Keratinocyte (primary cell): Measurements from ENCODE around the gene CCDC87. TPM values are rescaled to one million over a fixed set of nuclear protein-coding genes. Genes with fewer than 3 reads are reported as not detected.

Experiments
- DNase-seq: peaks from one replicate; pipeline ENCODE4 v3.0.0-alpha.2; 2011; ENCODE audit warnings: low read depth, missing footprints, low spot score
- FAIRE-seq: peaks from 2 replicates; lab custom pipeline; 2011; peaks lifted over from hg19 to GRCh38; lab: Jason Lieb, UNC
- H2AFZ ChIP-seq: 2 replicates; pipeline ENCODE4 v1.6.0; 2012; ENCODE audit warnings: low read length, control low read depth, inconsistent platforms; ENCODE audit not compliant: control insufficient read depth
- H3K27ac ChIP-seq: 2 replicates; pipeline ENCODE4 v1.5.1; 2011; ENCODE audit warnings: low read length; ENCODE audit not compliant: control insufficient read depth, insufficient read depth
- H3K27me3 ChIP-seq: 3 replicates; pipeline ENCODE4 v1.6.0; 2011; ENCODE audit warnings: low read length; ENCODE audit not compliant: control insufficient read depth, insufficient read depth; ENCODE audit errors: extremely low read depth
- H3K36me3 ChIP-seq, 2 experiments: 2 replicates in 1 of 2; 3 replicates in 1 of 2; pipeline ENCODE4 v1.5.1; 2011; ENCODE audit warnings: low read length in 2 of 2, mild to moderate bottlenecking in 1 of 2; ENCODE audit not compliant: control insufficient read depth in 2 of 2, insufficient read depth in 2 of 2; ENCODE audit errors: extremely low read depth in 1 of 2
- H3K4me1 ChIP-seq: 3 replicates; pipeline ENCODE4 v1.5.1; 2011; ENCODE audit warnings: low read length; ENCODE audit not compliant: control insufficient read depth, insufficient read depth; ENCODE audit errors: extremely low read depth
- H3K4me2 ChIP-seq: 3 replicates; pipeline ENCODE4 v1.6.0; 2011; ENCODE audit warnings: low read depth, low read length; ENCODE audit not compliant: control insufficient read depth, insufficient read depth; ENCODE audit errors: extremely low read depth
- H3K4me3 ChIP-seq, 3 experiments: fragments of 200-600 bp in 1 of 3; sonication (generic) in 1 of 3; 2 replicates in 2 of 3; 3 replicates in 1 of 3; pipeline ENCODE4 v1.5.1; 2011 to 2016; ENCODE audit warnings: low read length in 3 of 3, mild to moderate bottlenecking in 3 of 3, control low read depth in 2 of 3, inconsistent platforms in 1 of 3, low read depth in 1 of 3, mixed read lengths in 1 of 3, mixed run types in 1 of 3, moderate library complexity in 1 of 3; ENCODE audit not compliant: control insufficient read depth in 2 of 3, insufficient read depth in 2 of 3; ENCODE audit errors: extremely low read depth in 1 of 3
- H3K79me2 ChIP-seq: 2 replicates; pipeline ENCODE4 v1.6.0; 2012; ENCODE audit warnings: low read length; ENCODE audit not compliant: control insufficient read depth, insufficient read depth
- H3K9ac ChIP-seq: 3 replicates; pipeline ENCODE4 v1.6.0; 2011; ENCODE audit warnings: low read length; ENCODE audit not compliant: control insufficient read depth, insufficient read depth; ENCODE audit errors: extremely low read depth
- H3K9me1 ChIP-seq: 3 replicates; pipeline ENCODE4 v1.6.0; 2011; ENCODE audit warnings: low read length; ENCODE audit not compliant: control insufficient read depth, insufficient read depth; ENCODE audit errors: extremely low read depth
- H3K9me3 ChIP-seq: 2 replicates; pipeline ENCODE4 v1.5.1; 2012; ENCODE audit warnings: low read depth, low read length; ENCODE audit not compliant: control insufficient read depth
- H4K20me1 ChIP-seq: 3 replicates; pipeline ENCODE4 v1.6.0; 2011; ENCODE audit warnings: low read length; ENCODE audit not compliant: control insufficient read depth, insufficient read depth; ENCODE audit errors: extremely low read depth
- EZH2 ChIP-seq: IDR thresholded peaks from one replicate; pipeline ENCODE4 v1.6.1; 2012; ENCODE audit warnings: inconsistent platforms, mild to moderate bottlenecking, low read length, moderate library complexity
- dilution Hi-C: fragments of 300-500 bp; cut with MboI; formaldehyde crosslinking; loops from one replicate; pipeline ENCODE4 v1.7.0; 2020; ENCODE audit warnings: low sequenced_read_pairs; ENCODE audit not compliant: extremely low pct_ligation_motif_present
- polyA plus RNA-seq, 5 experiments: library from polyadenylated mRNA; depleted of rRNA in 3 of 5; stranded (reverse) in 3 of 5; stranded (forward) in 1 of 5; unstranded in 1 of 5; fragments of >200 nt; gene quantifications; 1 replicate in 1 of 5; 2 replicates in 3 of 5; 3 replicates in 1 of 5; pipeline versions ENCODE4 v1.2.1 to v1.2.3, GENCODE V29; 2011 to 2012; ENCODE audit warnings: missing spikeins in 2 of 5, low read depth in 1 of 5, low replicate concordance in 1 of 5
- TF ChIP-seq, protein P1 (sequence below), 3 experiments: IDR thresholded peaks in 1 of 3; conservative IDR thresholded peaks in 1 of 3; optimal IDR thresholded peaks in 1 of 3; 2 replicates in 2 of 3; 3 replicates in 1 of 3; pipeline versions ENCODE3 to v1.5.1; 2011; ENCODE audit warnings: low read length in 3 of 3, mild to moderate bottlenecking in 3 of 3, moderate library complexity in 2 of 3, control low read depth in 1 of 3, inconsistent platforms in 1 of 3; ENCODE audit not compliant: insufficient read depth in 2 of 3; ENCODE audit errors: extremely low read depth in 1 of 3

CCDC87 gene
- polyA plus RNA-seq, 1 donor (not counting 4 experiments of a cell fraction or from before 2014, with no cell fraction given) = 0.07 TPM

DNA sequence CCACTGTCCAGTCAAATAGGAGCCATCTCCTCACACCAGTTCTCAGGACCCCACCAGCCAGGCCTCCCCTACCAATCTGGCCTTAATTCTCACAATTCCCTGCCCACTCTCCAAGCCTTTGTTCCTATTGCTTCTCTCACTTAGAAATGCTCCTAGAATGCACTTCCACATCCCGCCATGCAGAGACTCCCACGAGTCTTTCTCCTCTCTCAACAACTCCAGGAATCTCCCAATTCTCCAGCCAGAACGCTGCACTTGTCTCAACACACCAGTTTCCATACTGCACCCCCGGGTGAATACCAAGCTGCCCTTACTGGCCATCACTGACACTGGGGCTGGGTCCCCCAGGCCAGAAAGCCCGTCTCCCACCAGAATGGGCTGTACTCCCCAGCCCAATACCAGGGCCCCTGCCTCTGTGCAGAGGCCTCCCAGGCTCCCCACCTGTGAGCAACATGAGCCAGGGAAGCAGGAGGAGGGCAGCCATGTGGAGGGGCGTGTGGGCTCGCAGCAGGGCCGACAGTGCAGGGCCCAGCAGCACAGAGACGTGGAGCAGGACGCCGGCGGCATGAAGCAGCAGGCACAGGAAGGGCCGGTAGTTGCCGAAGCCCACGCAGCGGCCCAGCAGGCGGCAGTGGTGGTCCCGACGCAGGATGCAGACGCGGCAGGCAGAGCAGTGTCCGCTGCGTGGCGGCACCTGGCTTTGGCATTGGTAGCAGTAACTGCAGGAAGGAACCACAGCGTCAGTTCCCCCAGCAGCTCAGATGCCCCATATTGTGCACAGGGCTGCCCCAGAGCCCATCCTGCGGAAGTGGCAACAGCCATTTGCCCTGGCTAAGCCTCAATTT, 49.4 kb downstream of the CCDC87 start:
- dilution Hi-C loops = no loop called here
- H2AFZ ChIP-seq = no peak overlapping the region
- peaks cover 6% of the 10 kb centered on the region for H3K4me1 ChIP-seq
- no peak overlapping the region for H3K27ac ChIP-seq
- H3K9me1 ChIP-seq = no peaks in the 10 kb centered on the region
- H3K9me3 ChIP-seq = no peaks in the 10 kb centered on the region
- peaks cover 12% of the 10 kb centered on the region for H3K27me3 ChIP-seq
- no peaks in the 10 kb centered on the region for H3K79me2 ChIP-seq
- H3K36me3 ChIP-seq = peaks cover 0 to 10% of the 10 kb centered on the region in 2 experiments
- TF ChIP-seq, protein P1, sequence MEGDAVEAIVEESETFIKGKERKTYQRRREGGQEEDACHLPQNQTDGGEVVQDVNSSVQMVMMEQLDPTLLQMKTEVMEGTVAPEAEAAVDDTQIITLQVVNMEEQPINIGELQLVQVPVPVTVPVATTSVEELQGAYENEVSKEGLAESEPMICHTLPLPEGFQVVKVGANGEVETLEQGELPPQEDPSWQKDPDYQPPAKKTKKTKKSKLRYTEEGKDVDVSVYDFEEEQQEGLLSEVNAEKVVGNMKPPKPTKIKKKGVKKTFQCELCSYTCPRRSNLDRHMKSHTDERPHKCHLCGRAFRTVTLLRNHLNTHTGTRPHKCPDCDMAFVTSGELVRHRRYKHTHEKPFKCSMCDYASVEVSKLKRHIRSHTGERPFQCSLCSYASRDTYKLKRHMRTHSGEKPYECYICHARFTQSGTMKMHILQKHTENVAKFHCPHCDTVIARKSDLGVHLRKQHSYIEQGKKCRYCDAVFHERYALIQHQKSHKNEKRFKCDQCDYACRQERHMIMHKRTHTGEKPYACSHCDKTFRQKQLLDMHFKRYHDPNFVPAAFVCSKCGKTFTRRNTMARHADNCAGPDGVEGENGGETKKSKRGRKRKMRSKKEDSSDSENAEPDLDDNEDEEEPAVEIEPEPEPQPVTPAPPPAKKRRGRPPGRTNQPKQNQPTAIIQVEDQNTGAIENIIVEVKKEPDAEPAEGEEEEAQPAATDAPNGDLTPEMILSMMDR (optimal IDR thresholded peaks at IDR 0.05 in 1 of 3, IDR thresholded peaks at IDR 0.05 in 1 of 3, conservative IDR thresholded peaks at IDR 0.05 in 1 of 3; ENCODE audit: extremely low read depth in 1 of 3, insufficient read depth in 2 of 3, low read length in 3 of 3) = no peak
- no peak for TF ChIP-seq EZH2
- H3K4me2 ChIP-seq = no peak overlapping the region
- H4K20me1 ChIP-seq = no peaks in the 10 kb centered on the region
- H3K4me3 ChIP-seq = no peak overlapping the region
- DNase-seq = no peak
- no peak for FAIRE-seq
- H3K9ac ChIP-seq = no peak overlapping the region

DNA sequence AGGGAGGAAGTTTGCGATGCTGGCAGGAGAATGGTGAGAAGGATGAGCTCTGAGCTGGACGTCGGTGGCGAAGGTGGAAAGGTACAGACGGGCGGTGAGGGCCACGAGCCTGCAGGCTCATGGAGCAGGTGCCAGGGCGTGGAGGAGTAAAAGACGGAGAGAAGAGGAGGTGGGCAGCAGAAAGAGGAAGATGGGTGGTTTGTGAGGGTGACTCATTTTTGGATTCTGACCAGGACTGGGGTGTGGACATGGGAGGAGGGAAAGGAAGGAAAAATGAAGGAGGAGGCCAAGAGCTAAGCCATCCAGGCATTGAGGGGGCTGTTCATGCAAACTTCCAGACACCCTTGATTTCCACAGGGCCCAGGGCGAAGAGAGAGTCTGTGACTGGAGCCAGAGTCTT, 50.5 kb downstream of the CCDC87 start:
- Histone ChIP-seq H3K27me3 (peaks cover 3% of the 10 kb centered on the region), H3K79me2 (no peaks in the 10 kb centered on the region), H3K4me2 (no peak overlapping the region), H3K9ac (no peak overlapping the region), H3K9me3 (no peaks in the 10 kb centered on the region), H3K27ac (no peak overlapping the region), H3K4me1 (peaks cover 6% of the 10 kb centered on the region), H4K20me1 (no peaks in the 10 kb centered on the region), H2AFZ (no peak overlapping the region), H3K36me3 (peaks cover 0 to 10% of the 10 kb centered on the region in 2 experiments), H3K4me3 (no peak overlapping the region), H3K9me1 (no peaks in the 10 kb centered on the region)
- no peak for FAIRE-seq
- no peak for TF ChIP-seq EZH2
- TF ChIP-seq, protein P1 (optimal IDR thresholded peaks at IDR 0.05 in 1 of 3, IDR thresholded peaks at IDR 0.05 in 1 of 3, conservative IDR thresholded peaks at IDR 0.05 in 1 of 3; ENCODE audit: extremely low read depth in 1 of 3, insufficient read depth in 2 of 3, low read length in 3 of 3) = no peak
- dilution Hi-C loops = no loop called here
- no peak for DNase-seq
